Measurements from ENCODE around the gene EPHA6.

- TF ChIP-seq CTCF (IDR thresholded peaks at IDR 0.05) (no peak), EZH2 (IDR thresholded peaks at IDR 0.05; ENCODE audit: borderline replicate concordance, insufficient read depth, low read depth, low read length, poor library complexity, severe bottlenecking) (no peak)
These were observed 690.1 kb downstream of the EPHA6 start for GRCh38 chr3:97504463-97504862.

Data from B cell (primary cell).